HG03521 (cell line): ENCODE measurements around the gene DHX32.
"Not testable (repeated sequence)": the region's sequence is repeated elsewhere in the genome, so short reads cannot be mapped to it uniquely, and the experiment has no call there.

ENCODE experiments used
- ATAC-seq: cut with Tn5 transposase; IDR thresholded peaks from one replicate; pipeline ENCODE4 v1.9.1; 2021; ENCODE audit warnings: mild to moderate bottlenecking, moderate library complexity; ENCODE audit not compliant: unreplicated experiment

Gene DHX32

GRCh38 chr10:125896088-125896934 lies 15.2 kb upstream of the DHX32 start, which contains the start of gene FANK1:
Gene FANK1, plus strand, starts transcription at chr10:125896564. Its CDS starts 79 bp downstream, at chr10:125896643.
- peak; percentile 79 for ATAC-seq

- ATAC-seq: peak; percentile 44
Measured at GRCh38 chr10:125895130-125896087, 14.3 kb upstream of the DHX32 start.

GRCh38 chr10:125894176-125894575 lies 13.1 kb upstream of the DHX32 start:
- not testable (repeated sequence) for ATAC-seq

GRCh38 chr10:125892402-125892801 lies 11.3 kb upstream of the DHX32 start:
- ATAC-seq: not testable (repeated sequence)

GRCh38 chr10:125889441-125889840 lies 8.3 kb upstream of the DHX32 start:
- ATAC-seq: not testable (repeated sequence)

- no peak for ATAC-seq
Measured at GRCh38 chr10:125886914-125887512, 5.9 kb upstream of the DHX32 start.

- ATAC-seq: no peak
Measured at GRCh38 chr10:125883211-125883610, 2.1 kb upstream of the DHX32 start.

GRCh38 chr10:125882596-125882995 lies 1.5 kb upstream of the DHX32 start:
- no peak for ATAC-seq

GRCh38 chr10:125880719-125881118 lies 373 bp downstream of the DHX32 start:
- ATAC-seq: no peak

GRCh38 chr10:125878957-125879835 lies 1.9 kb downstream of the DHX32 start:
- ATAC-seq: no peak

- ATAC-seq: no peak
Measured at GRCh38 chr10:125871338-125871737, 9.8 kb downstream of the DHX32 start.

- peak; percentile 50 for ATAC-seq
Measured at GRCh38 chr10:125868372-125868975, 12.6 kb downstream of the DHX32 start.

- no peak for ATAC-seq
Measured at GRCh38 chr10:125866421-125867029, 14.6 kb downstream of the DHX32 start.

- no peak for ATAC-seq
Measured at GRCh38 chr10:125865120-125865519, 16.0 kb downstream of the DHX32 start.

GRCh38 chr10:125859128-125859817 lies 21.8 kb downstream of the DHX32 start:
- ATAC-seq: no peak

GRCh38 chr10:125857185-125857760 lies 23.8 kb downstream of the DHX32 start:
- no peak for ATAC-seq

- no peak for ATAC-seq
Measured at GRCh38 chr10:125852487-125852886, 28.6 kb downstream of the DHX32 start.
